ENCODE measurements around the gene AOPEP. TPM values are rescaled to one million over a fixed set of nuclear protein-coding genes. Genes with fewer than 3 reads are reported as not detected.
A peak's percentile ranks its signal among the peaks of the same experiment; 100 is the strongest.

The AOPEP gene
- total RNA-seq, 1 experiment from 2014 or later: 32.4 TPM

DNA sequence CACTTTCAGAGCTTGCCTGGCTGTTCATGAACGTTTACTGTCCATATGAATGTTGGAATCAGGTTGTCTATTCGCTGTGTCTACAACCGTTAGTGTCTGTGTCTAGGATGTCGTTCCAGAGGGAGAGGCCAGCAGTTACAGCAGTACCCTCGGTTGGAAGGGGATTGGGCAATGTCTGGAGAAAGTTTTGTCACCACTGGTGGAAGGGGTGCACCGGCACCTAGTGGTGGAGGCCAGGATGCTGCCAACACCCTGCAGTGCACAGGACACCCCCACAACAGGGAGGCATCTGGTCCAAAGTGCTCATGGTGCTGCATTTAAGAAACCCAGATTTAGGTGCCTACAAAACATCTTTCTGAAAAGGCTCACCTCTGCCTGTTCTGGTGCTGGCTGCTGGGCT is 370.3 kb downstream of the AOPEP start:
- intact Hi-C loops (cut with micrococcal nuclease): no loop called here
- peaks cover 12% of the 10 kb centered on the region for H3K4me1 Mint-ChIP-seq (ENCODE audit: insufficient read depth, unreplicated experiment)
- ChIA-PET CTCF (interaction anchor here (1.1 kb wide), 1 partner anchor 35 kb away, joined by 4 read pairs; no protein-coding TSS in a partner anchor), POLR2A (no interaction called here)
- no peaks in the 10 kb centered on the region for H3K9me3 Mint-ChIP-seq (ENCODE audit: unreplicated experiment)
- no peaks in the 10 kb centered on the region for H3K27me3 Mint-ChIP-seq (ENCODE audit: insufficient read depth, unreplicated experiment)
- BruUV-seq (replicated peaks): no TSS peak
- H3K36me3 Mint-ChIP-seq (ENCODE audit: insufficient read depth, unreplicated experiment): peaks cover 66% of the 10 kb centered on the region
- TF ChIP-seq, protein P1, sequence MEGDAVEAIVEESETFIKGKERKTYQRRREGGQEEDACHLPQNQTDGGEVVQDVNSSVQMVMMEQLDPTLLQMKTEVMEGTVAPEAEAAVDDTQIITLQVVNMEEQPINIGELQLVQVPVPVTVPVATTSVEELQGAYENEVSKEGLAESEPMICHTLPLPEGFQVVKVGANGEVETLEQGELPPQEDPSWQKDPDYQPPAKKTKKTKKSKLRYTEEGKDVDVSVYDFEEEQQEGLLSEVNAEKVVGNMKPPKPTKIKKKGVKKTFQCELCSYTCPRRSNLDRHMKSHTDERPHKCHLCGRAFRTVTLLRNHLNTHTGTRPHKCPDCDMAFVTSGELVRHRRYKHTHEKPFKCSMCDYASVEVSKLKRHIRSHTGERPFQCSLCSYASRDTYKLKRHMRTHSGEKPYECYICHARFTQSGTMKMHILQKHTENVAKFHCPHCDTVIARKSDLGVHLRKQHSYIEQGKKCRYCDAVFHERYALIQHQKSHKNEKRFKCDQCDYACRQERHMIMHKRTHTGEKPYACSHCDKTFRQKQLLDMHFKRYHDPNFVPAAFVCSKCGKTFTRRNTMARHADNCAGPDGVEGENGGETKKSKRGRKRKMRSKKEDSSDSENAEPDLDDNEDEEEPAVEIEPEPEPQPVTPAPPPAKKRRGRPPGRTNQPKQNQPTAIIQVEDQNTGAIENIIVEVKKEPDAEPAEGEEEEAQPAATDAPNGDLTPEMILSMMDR (IDR thresholded peaks at IDR 0.05; ENCODE audit: unreplicated experiment): peak; percentile 6
- DNase-seq (ENCODE audit: unreplicated experiment): peak; percentile 39
- no peak overlapping the region for H3K4me3 Mint-ChIP-seq (ENCODE audit: unreplicated experiment)
- no peak overlapping the region for H3K27ac Mint-ChIP-seq (ENCODE audit: low read depth, unreplicated experiment)

DNA sequence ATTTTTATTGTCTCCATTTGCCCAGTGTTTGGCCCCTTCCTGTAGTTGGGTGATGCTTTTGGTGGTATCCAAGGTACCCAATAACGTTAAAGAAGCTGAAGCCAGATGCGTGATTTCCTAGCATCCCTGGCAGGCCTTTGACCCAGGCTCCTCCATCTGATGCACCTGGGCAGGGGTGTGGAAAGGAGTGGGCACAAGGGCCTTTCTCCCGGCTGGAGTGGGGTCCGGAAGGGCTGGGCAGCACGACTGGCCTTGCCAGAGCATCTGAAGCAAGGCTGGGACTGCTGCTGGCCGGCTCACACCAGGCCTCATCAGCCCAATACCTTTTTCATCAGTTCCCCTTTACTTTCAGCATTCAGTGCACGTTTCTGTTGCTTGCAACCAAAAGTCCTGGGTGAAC is 370.8 kb downstream of the AOPEP start:
- intact Hi-C loops (cut with micrococcal nuclease): no loop called here
- Mint-ChIP-seq H3K27ac (ENCODE audit: low read depth, unreplicated experiment) (no peak overlapping the region), H3K27me3 (ENCODE audit: insufficient read depth, unreplicated experiment) (no peaks in the 10 kb centered on the region), H3K9me3 (ENCODE audit: unreplicated experiment) (no peaks in the 10 kb centered on the region), H3K4me1 (ENCODE audit: insufficient read depth, unreplicated experiment) (peaks cover 9% of the 10 kb centered on the region), H3K4me3 (ENCODE audit: unreplicated experiment) (no peak overlapping the region), H3K36me3 (ENCODE audit: insufficient read depth, unreplicated experiment) (peaks cover 61% of the 10 kb centered on the region)
- no TSS peak for BruUV-seq (replicated peaks)
- DNase-seq (ENCODE audit: unreplicated experiment): no peak
- ChIA-PET POLR2A (no interaction called here), CTCF (interaction anchor here (1.1 kb wide), 1 partner anchor 34 kb away, joined by 4 read pairs; no protein-coding TSS in a partner anchor)
- TF ChIP-seq, protein P1 (IDR thresholded peaks at IDR 0.05; ENCODE audit: unreplicated experiment): no peak

DNA sequence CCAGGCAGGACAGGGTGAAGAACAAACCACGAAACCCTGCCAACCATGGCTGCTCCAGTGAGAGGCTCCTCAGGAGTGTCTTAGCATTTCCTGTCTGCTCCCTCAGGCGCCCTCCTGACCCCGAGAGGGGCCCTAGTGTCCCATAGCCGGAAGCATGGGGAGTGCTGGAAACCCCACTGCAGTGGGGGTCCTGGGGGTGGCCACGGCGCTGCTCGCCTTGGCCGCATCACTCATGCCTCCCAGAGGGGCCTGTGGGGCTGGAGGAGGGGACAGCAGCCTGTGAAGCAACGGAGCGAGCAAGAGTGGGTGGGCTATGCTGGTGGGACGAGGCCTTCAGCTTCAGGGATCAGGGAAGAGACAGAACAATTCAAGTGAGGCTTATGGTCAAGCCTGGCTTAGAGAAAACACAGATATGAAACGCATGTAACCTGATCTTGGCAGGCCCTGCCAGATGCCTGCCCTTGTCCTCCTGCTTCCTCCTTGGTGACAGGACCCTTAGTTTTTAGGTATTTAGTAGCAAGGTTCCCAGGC is 372.0 kb downstream of the AOPEP start:
- Mint-ChIP-seq H3K36me3 (ENCODE audit: insufficient read depth, unreplicated experiment) (peaks cover 53% of the 10 kb centered on the region), H3K9me3 (ENCODE audit: unreplicated experiment) (no peaks in the 10 kb centered on the region), H3K27me3 (ENCODE audit: insufficient read depth, unreplicated experiment) (no peaks in the 10 kb centered on the region), H3K4me3 (ENCODE audit: unreplicated experiment) (no peak overlapping the region), H3K27ac (ENCODE audit: low read depth, unreplicated experiment) (no peak overlapping the region), H3K4me1 (ENCODE audit: insufficient read depth, unreplicated experiment) (no peaks in the 10 kb centered on the region)
- CTCF ChIA-PET: interaction anchor here (0.6 kb wide), 1 partner anchor 425 kb away, joined by 3 read pairs; no protein-coding TSS in a partner anchor
- POLR2A ChIA-PET: no interaction called here
- intact Hi-C loops (cut with micrococcal nuclease): no loop called here
- no TSS peak for BruUV-seq (replicated peaks)
- TF ChIP-seq, protein P1 (IDR thresholded peaks at IDR 0.05; ENCODE audit: unreplicated experiment): no peak
- DNase-seq (ENCODE audit: unreplicated experiment): no peak

DNA sequence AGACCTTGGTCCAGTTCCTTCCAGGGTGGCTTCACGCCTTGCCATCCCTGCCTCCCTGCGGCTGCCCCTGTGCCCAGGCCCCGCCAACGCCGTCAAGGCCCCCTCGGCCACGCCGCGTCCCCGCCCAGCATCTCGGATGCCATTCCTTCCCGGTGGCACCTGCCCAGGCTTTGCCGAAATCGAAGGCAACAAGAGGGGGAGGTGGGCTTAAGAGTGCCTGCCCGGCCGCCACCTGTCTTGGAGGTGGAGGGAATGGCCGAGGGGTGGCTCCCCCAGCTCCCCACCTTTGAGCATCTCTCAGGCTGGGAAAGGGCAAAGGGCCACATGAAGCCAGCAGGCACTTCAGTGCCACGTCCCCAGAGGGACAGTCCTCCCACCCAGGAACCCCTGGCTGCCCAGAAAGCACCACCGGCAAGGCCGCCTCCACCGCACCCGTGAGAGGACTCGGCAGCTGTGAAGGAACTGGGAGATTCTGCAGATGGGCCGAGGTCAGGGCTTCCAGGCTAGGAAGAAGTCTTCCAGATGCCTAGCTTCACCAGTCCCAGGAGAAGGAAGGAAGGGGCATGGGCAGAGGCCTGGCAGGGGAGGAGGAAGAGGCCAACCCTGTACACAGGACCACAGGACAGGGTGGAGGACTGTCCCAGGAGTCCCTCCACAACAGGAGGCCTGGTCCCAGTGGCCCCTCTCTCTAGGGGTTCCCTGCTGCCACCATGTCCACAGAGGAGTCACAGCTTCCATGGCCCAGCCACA is 373.0 kb downstream of the AOPEP start:
- ChIA-PET CTCF (interaction anchor here (0.6 to 2.7 kb wide), 2 partner anchors 28 to 426 kb away, joined by 3 to 14 read pairs; no protein-coding TSS in a partner anchor), POLR2A (no interaction called here)
- Mint-ChIP-seq H3K27me3 (ENCODE audit: insufficient read depth, unreplicated experiment) (no peaks in the 10 kb centered on the region), H3K36me3 (ENCODE audit: insufficient read depth, unreplicated experiment) (peaks cover 45% of the 10 kb centered on the region), H3K4me3 (ENCODE audit: unreplicated experiment) (no peak overlapping the region), H3K9me3 (ENCODE audit: unreplicated experiment) (no peaks in the 10 kb centered on the region), H3K27ac (ENCODE audit: low read depth, unreplicated experiment) (no peak overlapping the region), H3K4me1 (ENCODE audit: insufficient read depth, unreplicated experiment) (no peaks in the 10 kb centered on the region)
- intact Hi-C loops (cut with micrococcal nuclease): no loop called here
- TF ChIP-seq, protein P1 (IDR thresholded peaks at IDR 0.05; ENCODE audit: unreplicated experiment): no peak
- BruUV-seq (replicated peaks): no TSS peak
- DNase-seq (ENCODE audit: unreplicated experiment): no peak

All from MCF 10A (cell line).